Transverse colon (tissue), 4 donors: ENCODE data around the gene BORCS6. TPM values are rescaled to one million over a fixed set of nuclear protein-coding genes. Genes with fewer than 3 reads are reported as not detected.

ENCODE experiments used
- DNase-seq: peaks from one replicate; pipeline ENCODE4 v3.0.0-alpha.2; 2019
- H3K27ac ChIP-seq, 4 donors: fragments of 200-600 bp; sonication (generic); 2 replicates each; pipeline ENCODE4 v1.5.1; 2016 to 2018; ENCODE audit warnings: inconsistent platforms in 4 of 4
- H3K27me3 ChIP-seq: fragments of 200-600 bp; sonication (generic); 2 replicates; pipeline ENCODE4 v1.5.1; 2017; ENCODE audit warnings: inconsistent platforms
- H3K36me3 ChIP-seq, 4 donors: fragments of 200-600 bp; sonication (generic); 2 replicates each; pipeline ENCODE4 v1.5.1; 2017 to 2019; ENCODE audit warnings: inconsistent platforms in 4 of 4
- H3K4me1 ChIP-seq, 4 donors: fragments of 200-600 bp; sonication (generic); 2 replicates each; pipeline ENCODE4 v1.5.1; 2017 to 2020; ENCODE audit warnings: inconsistent platforms in 4 of 4
- H3K4me3 ChIP-seq, 4 donors: fragments of 200-600 bp; sonication (generic); 1 replicate in 1 of 4; 2 replicates in 3 of 4; pipeline versions ENCODE4 v1.5.1 to v1.6.1; 2017 to 2019; ENCODE audit warnings: inconsistent platforms in 4 of 4
- H3K9me3 ChIP-seq, 2 donors: fragments of 200-600 bp; sonication (generic); 2 replicates each; pipeline ENCODE4 v1.5.1; 2017 to 2019; ENCODE audit warnings: inconsistent platforms in 2 of 2
- EP300 ChIP-seq: sonication (generic); formaldehyde crosslinking; IDR thresholded peaks from one replicate; pipeline ENCODE4 v1.6.1; 2017; ENCODE audit warnings: antibody characterized with exemption, low read depth
- POLR2A ChIP-seq: fragments of 450-650 bp; IDR thresholded peaks from one replicate; pipeline ENCODE4 v1.6.1; 2016; ENCODE audit warnings: antibody characterized with exemption, mild to moderate bottlenecking, moderate library complexity
- POLR2AphosphoS5 ChIP-seq, 3 donors: sonication (generic); formaldehyde crosslinking; IDR thresholded peaks; one replicate each; pipeline ENCODE4 v1.6.1; 2016; ENCODE audit warnings: antibody characterized with exemption in 3 of 3
- WGBS, 2 donors: methylation state at CpG; one replicate each; pipeline ENCODE4 v1.1.5; 2018; ENCODE audit warnings: low coverage in 1 of 2; 5-methylcytosine and 5-hydroxymethylcytosine counted together
- in situ Hi-C, 4 donors: fragments of 200-750 bp; cut with MboI; loops; one replicate each; pipeline versions ENCODE4 v1.15.0 to v1.15.1; 2017; ENCODE audit warnings: low sequenced_read_pairs in 3 of 4, low pct_ligation_motif_present in 1 of 4, low pct_unique_long_range_greater_than_20kb in 1 of 4
- intact Hi-C: fragments of 100-400 bp; cut with DNase I; formaldehyde crosslinking; loops from one replicate; pipeline ENCODE4 v1.15.1; 2023; ENCODE audit warnings: low total_unique reads
- total RNA-seq, 4 donors: library from RNA; depleted of rRNA; stranded (reverse); fragments of >200 nt; gene quantifications; one replicate each; pipeline ENCODE4 v1.1.0, GENCODE V29; 2016
- TF ChIP-seq, protein P1 (sequence below), 5 experiments: fragments of 200-600 bp in 3 of 5; fragments of 450-650 bp in 2 of 5; sonication (generic) in 3 of 5; IDR thresholded peaks; 1 replicate in 2 of 5; 2 replicates in 3 of 5; pipeline ENCODE4 v1.5.1; 2016 to 2017; ENCODE audit warnings: antibody characterized with exemption in 5 of 5, inconsistent platforms in 3 of 5, mild to moderate bottlenecking in 2 of 5, moderate library complexity in 1 of 5

The BORCS6 gene
- total RNA-seq, 4 donors from 2014 or later = 3.2 to 17.1 (median 12.7) TPM

DNA sequence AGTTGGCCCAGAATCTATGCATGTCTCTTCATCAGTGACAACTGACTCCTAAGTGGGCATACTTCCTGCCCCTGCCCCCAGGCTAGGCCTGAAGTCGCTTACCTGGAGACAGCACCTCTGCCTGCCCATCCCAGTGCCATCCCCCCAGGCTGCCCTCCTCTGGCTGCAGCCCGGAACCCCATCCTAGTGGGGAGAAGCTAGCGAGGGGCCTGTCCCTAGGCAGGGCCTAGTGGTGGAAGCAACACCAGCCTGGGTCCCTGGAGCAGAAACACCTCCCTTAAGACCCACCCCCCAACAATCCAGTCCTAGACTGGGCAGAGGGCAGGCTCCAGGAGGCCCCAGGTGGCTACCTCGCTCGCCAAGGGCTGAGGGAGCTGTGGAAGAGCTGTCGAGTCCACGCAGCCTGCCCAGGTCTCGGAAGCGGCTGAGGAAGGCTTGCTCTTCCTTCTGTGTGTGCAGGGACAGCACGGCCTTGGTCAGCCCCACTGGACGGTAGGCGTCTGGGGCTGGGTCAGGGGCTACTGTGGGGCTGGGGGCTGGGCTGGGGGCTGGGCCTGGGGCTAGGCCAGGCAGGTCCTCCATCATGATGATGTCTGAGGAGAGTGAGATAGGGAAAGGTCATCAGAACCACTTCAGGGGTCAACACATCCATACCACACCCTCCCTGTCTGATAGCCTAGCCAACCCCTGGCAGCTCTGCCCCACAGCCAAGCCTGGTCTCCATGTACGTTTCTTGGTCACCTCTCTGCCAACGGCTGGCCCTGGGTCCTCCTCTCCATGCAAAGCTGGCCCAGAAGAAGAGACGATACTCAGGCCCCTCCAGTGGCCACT, 45.4 kb downstream of the BORCS6 start:
- TF ChIP-seq EP300 (no peak), POLR2A (no peak), POLR2AphosphoS5 (IDR thresholded peaks at IDR 0.05) (peak in 1 of 3 donors; percentile 28)
- TF ChIP-seq, protein P1, sequence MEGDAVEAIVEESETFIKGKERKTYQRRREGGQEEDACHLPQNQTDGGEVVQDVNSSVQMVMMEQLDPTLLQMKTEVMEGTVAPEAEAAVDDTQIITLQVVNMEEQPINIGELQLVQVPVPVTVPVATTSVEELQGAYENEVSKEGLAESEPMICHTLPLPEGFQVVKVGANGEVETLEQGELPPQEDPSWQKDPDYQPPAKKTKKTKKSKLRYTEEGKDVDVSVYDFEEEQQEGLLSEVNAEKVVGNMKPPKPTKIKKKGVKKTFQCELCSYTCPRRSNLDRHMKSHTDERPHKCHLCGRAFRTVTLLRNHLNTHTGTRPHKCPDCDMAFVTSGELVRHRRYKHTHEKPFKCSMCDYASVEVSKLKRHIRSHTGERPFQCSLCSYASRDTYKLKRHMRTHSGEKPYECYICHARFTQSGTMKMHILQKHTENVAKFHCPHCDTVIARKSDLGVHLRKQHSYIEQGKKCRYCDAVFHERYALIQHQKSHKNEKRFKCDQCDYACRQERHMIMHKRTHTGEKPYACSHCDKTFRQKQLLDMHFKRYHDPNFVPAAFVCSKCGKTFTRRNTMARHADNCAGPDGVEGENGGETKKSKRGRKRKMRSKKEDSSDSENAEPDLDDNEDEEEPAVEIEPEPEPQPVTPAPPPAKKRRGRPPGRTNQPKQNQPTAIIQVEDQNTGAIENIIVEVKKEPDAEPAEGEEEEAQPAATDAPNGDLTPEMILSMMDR (IDR thresholded peaks at IDR 0.05) = no peak
- in situ Hi-C loops (loop anchor here in 1 of 4 donors (25.0 kb wide), 1 partner anchor 907 kb away; the partner anchor contains the start of genes DVL2, GABARAP and PHF23), intact Hi-C loops (no loop called here)
- DNase-seq = no peak
- H3K27me3 ChIP-seq = no peaks in the 10 kb centered on the region
- no peaks in the 10 kb centered on the region for H3K9me3 ChIP-seq
- 92 to 100% methylated on average over 1 to 15 of the region's 15 CpGs for WGBS, 2 donors
- no peak overlapping the region for H3K4me3 ChIP-seq
- peaks cover 0 to 99% (median 57%) of the 10 kb centered on the region in 4 donors for H3K36me3 ChIP-seq
- peak overlapping the region in 2 of 4 donors; percentile 4 to 93 for H3K27ac ChIP-seq
- H3K4me1 ChIP-seq = peaks cover 0 to 6% (median 2%) of the 10 kb centered on the region in 4 donors

DNA sequence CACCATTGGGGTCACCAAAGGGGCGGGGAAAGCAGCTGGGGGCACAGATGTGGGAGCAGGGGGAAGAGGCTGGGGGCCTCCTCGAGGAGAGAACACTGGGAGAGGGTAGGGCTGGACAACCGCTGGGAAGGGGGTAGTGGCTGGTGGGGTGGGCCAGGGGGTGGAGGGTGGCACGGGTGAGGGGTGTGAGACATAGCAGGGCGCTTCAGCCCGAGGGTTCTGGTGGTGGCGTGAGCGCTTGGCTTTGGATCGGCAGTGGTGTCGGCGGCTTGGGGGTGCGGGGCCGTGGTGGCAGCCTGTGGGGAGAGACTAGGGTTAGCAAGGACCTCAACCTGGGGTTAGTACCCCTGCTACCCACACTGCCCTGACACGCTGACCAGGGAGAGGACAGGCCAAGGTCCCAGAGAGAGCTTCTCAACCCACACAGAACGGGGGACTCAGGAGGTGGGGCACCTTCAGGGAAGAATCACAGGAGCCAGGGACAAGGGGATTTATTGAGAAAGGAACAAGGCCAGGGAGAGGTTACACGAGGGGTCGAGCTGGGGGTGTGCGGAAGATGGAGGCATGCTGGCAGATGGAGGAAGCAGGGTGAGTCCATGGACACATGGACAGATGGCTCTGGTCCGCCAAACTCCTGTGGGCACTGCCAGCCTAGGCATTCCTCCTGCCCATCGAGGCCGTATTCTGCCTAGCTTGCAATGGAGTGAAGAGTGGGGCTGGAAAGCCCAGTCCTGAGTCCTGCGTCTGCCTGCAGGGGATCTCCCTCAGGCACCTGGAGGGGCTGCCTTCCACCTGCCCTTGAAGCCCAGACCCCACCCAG, 46.2 kb downstream of the BORCS6 start:
- no peak for TF ChIP-seq EP300
- TF ChIP-seq POLR2A = peak; percentile 11
- peak in 2 of 3 donors; percentile 32 to 45 for TF ChIP-seq POLR2AphosphoS5 (IDR thresholded peaks at IDR 0.05)
- TF ChIP-seq, protein P1 (IDR thresholded peaks at IDR 0.05) = no peak
- Histone ChIP-seq H3K27ac (peak overlapping the region in 2 of 4 donors; percentile 8 to 93), H3K4me1 (peaks cover 6 to 14% (median 8%) of the 10 kb centered on the region in 4 donors), H3K27me3 (no peaks in the 10 kb centered on the region), H3K9me3 (no peaks in the 10 kb centered on the region), H3K4me3 (no peak overlapping the region), H3K36me3 (peaks cover 0 to 91% (median 50%) of the 10 kb centered on the region in 4 donors)
- WGBS, 2 donors = 89 to 90% methylated on average over 2 to 22 of the region's 22 CpGs
- intact Hi-C loops = no loop called here
- in situ Hi-C loops = loop anchor here in 1 of 4 donors (25.0 kb wide), 1 partner anchor 906 kb away; the partner anchor contains the start of genes DVL2, GABARAP and PHF23
- no peak for DNase-seq

DNA sequence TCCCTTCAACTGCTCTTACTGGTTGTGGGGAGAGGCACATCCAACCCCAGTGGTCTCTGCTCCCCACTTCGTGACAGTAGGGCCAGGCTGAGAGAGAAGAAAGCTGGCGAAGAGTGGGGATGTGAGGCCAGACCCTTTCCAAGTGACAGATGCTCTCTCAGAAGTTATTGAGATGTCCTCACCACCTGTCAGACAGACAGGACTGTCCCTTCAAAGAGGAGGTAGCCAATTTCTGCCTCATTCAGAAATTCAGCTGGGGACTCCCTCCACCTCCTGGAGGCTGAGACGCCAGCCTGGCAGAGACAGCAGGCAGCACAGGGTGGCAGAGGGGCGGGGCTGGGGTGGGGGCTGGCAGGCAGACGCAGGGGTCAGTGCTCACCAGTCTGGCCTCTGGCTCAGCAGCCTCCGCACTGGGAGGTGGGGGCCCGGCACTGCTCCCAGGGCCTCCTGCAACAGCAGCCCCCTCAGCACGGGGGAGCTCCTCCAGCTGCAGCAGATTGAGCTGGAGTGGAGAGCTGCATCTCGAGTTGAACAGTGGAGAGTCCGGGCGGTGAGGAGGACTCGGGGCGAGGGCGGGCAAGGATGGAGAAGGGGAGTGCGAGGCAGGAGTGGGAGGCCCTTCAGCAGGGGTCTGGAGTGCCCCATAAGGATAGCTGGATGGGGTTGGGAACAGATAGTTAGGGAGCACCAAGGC, 46.9 kb downstream of the BORCS6 start:
- Histone ChIP-seq H3K36me3 (peaks cover 0 to 83% (median 46%) of the 10 kb centered on the region in 4 donors), H3K9me3 (no peaks in the 10 kb centered on the region), H3K27me3 (no peaks in the 10 kb centered on the region), H3K4me3 (no peak overlapping the region), H3K27ac (peak overlapping the region; percentile 4 to 93 (median 26)), H3K4me1 (peaks cover 7 to 21% (median 14%) of the 10 kb centered on the region in 4 donors)
- WGBS, 2 donors = 90% methylated on average over 15 of the region's 15 CpGs; no CpG with 5 or more reads in 1 of the 2 donors
- intact Hi-C loops = no loop called here
- peak in 2 of 3 donors; percentile 7 to 28 for TF ChIP-seq POLR2AphosphoS5 (IDR thresholded peaks at IDR 0.05)
- TF ChIP-seq, protein P1 (IDR thresholded peaks at IDR 0.05) = no peak
- DNase-seq = no peak
- in situ Hi-C loops = loop anchor here in 1 of 4 donors (25.0 kb wide), 1 partner anchor 906 kb away; the partner anchor contains the start of genes DVL2, GABARAP and PHF23
